A673 (cell line): ENCODE data around the gene AMPD2. TPM values are rescaled to one million over a fixed set of nuclear protein-coding genes. Genes with fewer than 3 reads are reported as not detected.

Source experiments
- BruUV-seq: library from RNA; stranded (reverse); fragments of 400-500 nt; replicated peaks from 2 replicates; lab custom pipeline; 2021; lab: Mats Ljungman, UMichigan
- CTCF ChIA-PET: fragments of 300-600 bp; sonication (Branson Sonifier 250); formaldehyde crosslinking; loops from one replicate; lab custom pipeline; 2022; ENCODE audit warnings: antibody characterized with exemption; lab: Charles Lee
- POLR2A ChIA-PET: fragments of 300-600 bp; sonication (Branson Sonifier 250); formaldehyde crosslinking; loops from one replicate; lab custom pipeline; 2022; ENCODE audit warnings: antibody characterized with exemption; ENCODE audit not compliant: low non-redundant PET; lab: Charles Lee
- DNase-seq: peaks from one replicate; pipeline ENCODE4 v3.0.0-alpha.2; 2015; ENCODE audit warnings: low spot score
- H3K27ac ChIP-seq: fragments of 200-600 bp; sonication (generic); 2 replicates; pipeline ENCODE4 v1.5.1; 2016; ENCODE audit warnings: mixed run types, low read depth, mild to moderate bottlenecking, mixed read lengths, antibody characterized with exemption, low read length; ENCODE audit not compliant: poor library complexity, severe bottlenecking
- H3K27me3 ChIP-seq: fragments of 200-600 bp; sonication (generic); replicated peaks from 2 replicates; pipeline ENCODE4 v1.6.1; 2017; ENCODE audit warnings: mixed run types, low read depth, mild to moderate bottlenecking, mixed read lengths, antibody characterized with exemption, low read length; ENCODE audit not compliant: insufficient read depth, poor library complexity
- H3K36me3 ChIP-seq: fragments of 200-600 bp; sonication (generic); 2 replicates; pipeline ENCODE4 v1.6.1; 2016; ENCODE audit warnings: mixed run types, mild to moderate bottlenecking, mixed read lengths, antibody characterized with exemption, low read length; ENCODE audit not compliant: insufficient read depth, poor library complexity, severe bottlenecking
- H3K4me1 ChIP-seq: fragments of 200-600 bp; sonication (generic); 2 replicates; pipeline ENCODE4 v1.6.1; 2017; ENCODE audit warnings: mixed run types, mild to moderate bottlenecking, mixed read lengths, antibody characterized with exemption, low read length; ENCODE audit not compliant: insufficient read depth, poor library complexity, severe bottlenecking
- H3K4me3 ChIP-seq: fragments of 200-600 bp; sonication (generic); 2 replicates; pipeline ENCODE4 v1.5.1; 2016; ENCODE audit warnings: low read depth, mixed run types, mild to moderate bottlenecking, mixed read lengths, low read length; ENCODE audit not compliant: poor library complexity, severe bottlenecking
- H3K9me3 ChIP-seq: fragments of 200-600 bp; sonication (generic); 2 replicates; pipeline ENCODE4 v1.6.1; 2016; ENCODE audit warnings: mixed run types, low read depth, mild to moderate bottlenecking, mixed read lengths, antibody characterized with exemption, low read length; ENCODE audit not compliant: poor library complexity, severe bottlenecking
- CTCF ChIP-seq: fragments of 300-800, 200-600 bp; sonication (generic); conservative IDR thresholded peaks from 2 replicates; pipeline ENCODE4 v1.5.1; 2017; ENCODE audit warnings: low read depth, mild to moderate bottlenecking, antibody characterized with exemption, low read length, moderate library complexity, mixed read lengths
- EZH2 ChIP-seq: fragments of 200-600 bp; sonication (generic); IDR thresholded peaks from 2 replicates; pipeline ENCODE4 v1.6.1; 2017; ENCODE audit warnings: borderline replicate concordance, low read depth, mild to moderate bottlenecking, mixed read lengths, antibody characterized with exemption, low read length; ENCODE audit not compliant: poor library complexity, severe bottlenecking
- intact Hi-C: fragments of 100-400 bp; cut with micrococcal nuclease; formaldehyde crosslinking; loops from one replicate; pipeline ENCODE4 v1.10.0; 2022; ENCODE audit not compliant: unreplicated experiment
- total RNA-seq: library from RNA; stranded (reverse); gene quantifications from 2 replicates; pipeline ENCODE4 v1.2.3, GENCODE V29; 2021

AMPD2 gene
- total RNA-seq, 1 experiment from 2014 or later = 132 TPM

- no peak overlapping the region for H3K27ac ChIP-seq
- BruUV-seq = no TSS peak
- no peak overlapping the region for H3K4me3 ChIP-seq
- no peak for DNase-seq
- CTCF ChIA-PET = interaction anchor here (0.6 to 1.5 kb wide), 6 partner anchors 9 to 222 kb away, joined by 3 to 33 read pairs (median 6); partner anchors contain the start of gene GNAI3
- POLR2A ChIA-PET = no interaction called here
- no peaks in the 10 kb centered on the region for H3K27me3 ChIP-seq
- H3K36me3 ChIP-seq = peaks cover 49% of the 10 kb centered on the region
- no peak for TF ChIP-seq CTCF
- no peak for TF ChIP-seq EZH2
- intact Hi-C loops = no loop called here
- H3K4me1 ChIP-seq = peaks cover 18% of the 10 kb centered on the region
- no peaks in the 10 kb centered on the region for H3K9me3 ChIP-seq
Measured at GRCh38 chr1:109629372-109630030, 9.9 kb downstream of the AMPD2 start.

GRCh38 chr1:109630081-109630897 is 10.7 kb downstream of the AMPD2 start:
- DNase-seq = no peak
- H3K27me3 ChIP-seq = no peaks in the 10 kb centered on the region
- H3K4me1 ChIP-seq = peaks cover 25% of the 10 kb centered on the region
- no peak overlapping the region for H3K27ac ChIP-seq
- CTCF ChIA-PET = interaction anchor here (0.6 to 1.4 kb wide), 11 partner anchors 10 to 221 kb away, joined by 3 to 33 read pairs (median 5); partner anchors contain the start of gene GNAI3
- H3K36me3 ChIP-seq = peaks cover 49% of the 10 kb centered on the region
- POLR2A ChIA-PET = interaction anchor here (0.7 kb wide), 1 partner anchor 13 kb away, joined by 7 read pairs; no protein-coding TSS in a partner anchor
- no TSS peak for BruUV-seq
- 0 out of 2 replicates have a peak, but pooled peaks have one; percentile 15 for TF ChIP-seq CTCF
- no peak for TF ChIP-seq EZH2
- H3K4me3 ChIP-seq = no peak overlapping the region
- no peaks in the 10 kb centered on the region for H3K9me3 ChIP-seq
- intact Hi-C loops = no loop called here

- H3K4me1 ChIP-seq = peaks cover 32% of the 10 kb centered on the region
- intact Hi-C loops = no loop called here
- H3K27me3 ChIP-seq = no peaks in the 10 kb centered on the region
Measured at GRCh38 chr1:109630898-109631512, 11.4 kb downstream of the AMPD2 start.

More at GRCh38 chr1:109630898-109631512, 11.4 kb downstream of the AMPD2 start:
- ChIA-PET CTCF (interaction anchor here (0.6 to 1.4 kb wide), 10 partner anchors 9 to 85 kb away, joined by 3 to 33 read pairs (median 6); partner anchors contain the start of gene GNAI3), POLR2A (no interaction called here)
- DNase-seq = no peak
- Histone ChIP-seq H3K4me3 (no peak overlapping the region), H3K27ac (no peak overlapping the region), H3K36me3 (peaks cover 49% of the 10 kb centered on the region), H3K9me3 (no peaks in the 10 kb centered on the region)
- no TSS peak for BruUV-seq
- TF ChIP-seq EZH2 (no peak), CTCF (no peak)
